ENCODE data around the gene SLC2A2. TPM values are rescaled to one million over a fixed set of nuclear protein-coding genes. Genes with fewer than 3 reads are reported as not detected.

The SLC2A2 gene
- total RNA-seq, 1 donor from 2014 or later, result not detected

- Histone ChIP-seq H3K36me3 (ENCODE audit: control insufficient read depth, insufficient read depth, low read length) (no peaks in the 10 kb centered on the region), H3K27me3 (ENCODE audit: control insufficient read depth, insufficient read depth, low read length) (no peaks in the 10 kb centered on the region), H3K4me3 (ENCODE audit: low read depth, low read length) (no peak overlapping the region)
- no peak for TF ChIP-seq CTCF (IDR thresholded peaks at IDR 0.05; ENCODE audit: insufficient read depth, low read length, severe bottlenecking)
- no peak for FAIRE-seq
- DNase-seq (ENCODE audit: low read depth), result no peak
These were observed 59.4 kb downstream of the SLC2A2 start for GRCh38 chr3:170967126-170967525.

GRCh38 chr3:170966495-170966894, 60.0 kb downstream of the SLC2A2 start:
- FAIRE-seq (no peak), DNase-seq (ENCODE audit: low read depth) (no peak)
- Histone ChIP-seq H3K4me3 (ENCODE audit: low read depth, low read length) (no peak overlapping the region), H3K27me3 (ENCODE audit: control insufficient read depth, insufficient read depth, low read length) (no peaks in the 10 kb centered on the region), H3K36me3 (ENCODE audit: control insufficient read depth, insufficient read depth, low read length) (no peaks in the 10 kb centered on the region)
- no peak for TF ChIP-seq CTCF (IDR thresholded peaks at IDR 0.05; ENCODE audit: insufficient read depth, low read length, severe bottlenecking)

GRCh38 chr3:170962411-170962810, 64.1 kb downstream of the SLC2A2 start:
- no peak for TF ChIP-seq CTCF (IDR thresholded peaks at IDR 0.05; ENCODE audit: insufficient read depth, low read length, severe bottlenecking)
- no peak for FAIRE-seq
- Histone ChIP-seq H3K36me3 (ENCODE audit: control insufficient read depth, insufficient read depth, low read length) (no peaks in the 10 kb centered on the region), H3K27me3 (ENCODE audit: control insufficient read depth, insufficient read depth, low read length) (no peaks in the 10 kb centered on the region), H3K4me3 (ENCODE audit: low read depth, low read length) (no peak overlapping the region)
- no peak for DNase-seq (ENCODE audit: low read depth)

- DNase-seq (ENCODE audit: low read depth), result peak; percentile 43
These were observed 64.7 kb downstream of the SLC2A2 start for GRCh38 chr3:170961616-170962400.

GRCh38 chr3:170959457-170959856, 67.1 kb downstream of the SLC2A2 start:
- DNase-seq (ENCODE audit: low read depth), result no peak
- FAIRE-seq, result no peak
- Histone ChIP-seq H3K27me3 (ENCODE audit: control insufficient read depth, insufficient read depth, low read length) (no peaks in the 10 kb centered on the region), H3K4me3 (ENCODE audit: low read depth, low read length) (no peak overlapping the region), H3K36me3 (ENCODE audit: control insufficient read depth, insufficient read depth, low read length) (no peaks in the 10 kb centered on the region)
- no peak for TF ChIP-seq CTCF (IDR thresholded peaks at IDR 0.05; ENCODE audit: insufficient read depth, low read length, severe bottlenecking)

More at GRCh38 chr3:170961616-170962400, 64.7 kb downstream of the SLC2A2 start:
- peak; percentile 45 for TF ChIP-seq CTCF (IDR thresholded peaks at IDR 0.05; ENCODE audit: insufficient read depth, low read length, severe bottlenecking)
- no peaks in the 10 kb centered on the region for H3K36me3 ChIP-seq (ENCODE audit: control insufficient read depth, insufficient read depth, low read length)
- no peaks in the 10 kb centered on the region for H3K27me3 ChIP-seq (ENCODE audit: control insufficient read depth, insufficient read depth, low read length)
- no peak overlapping the region for H3K4me3 ChIP-seq (ENCODE audit: low read depth, low read length)
- no peak for FAIRE-seq

GRCh38 chr3:170956647-170957046, 69.9 kb downstream of the SLC2A2 start:
- DNase-seq (ENCODE audit: low read depth) (no peak), FAIRE-seq (no peak)
- H3K27me3 ChIP-seq (ENCODE audit: control insufficient read depth, insufficient read depth, low read length), result no peaks in the 10 kb centered on the region
- H3K36me3 ChIP-seq (ENCODE audit: control insufficient read depth, insufficient read depth, low read length), result no peaks in the 10 kb centered on the region
- no peak for TF ChIP-seq CTCF (IDR thresholded peaks at IDR 0.05; ENCODE audit: insufficient read depth, low read length, severe bottlenecking)
- no peak overlapping the region for H3K4me3 ChIP-seq (ENCODE audit: low read depth, low read length)

Measured in bronchial epithelial cell (primary cell).